OCI-LY7 (cell line): Measurements from ENCODE around the gene TBC1D9B. TPM values are rescaled to one million over a fixed set of nuclear protein-coding genes. Genes with fewer than 3 reads are reported as not detected.
"Not testable (repeated sequence)": the region's sequence is repeated elsewhere in the genome, so short reads cannot be mapped to it uniquely, and the experiment has no call there.

Source experiments
- BruUV-seq: library from RNA; stranded (reverse); fragments of 400-500 nt; replicated peaks from 2 replicates; lab custom pipeline; 2021; lab: Mats Ljungman, UMichigan
- CTCF ChIA-PET: fragments of 300-600 bp; sonication (Branson Sonifier 250); formaldehyde crosslinking; loops from one replicate; lab custom pipeline; 2022; ENCODE audit warnings: antibody characterized with exemption; ENCODE audit not compliant: unreplicated experiment; lab: Charles Lee
- POLR2A ChIA-PET: fragments of 300-600 bp; sonication (Branson Sonifier 250); formaldehyde crosslinking; loops from one replicate; lab custom pipeline; 2022; ENCODE audit warnings: antibody characterized with exemption; lab: Charles Lee
- DNase-seq: peaks from one replicate; pipeline ENCODE4 v3.0.0-alpha.2; 2015; ENCODE audit warnings: low spot score
- H2AFZ ChIP-seq: fragments of 200-600 bp; sonication (generic), shearing (Covaris generic); 2 replicates; pipeline ENCODE4 v1.6.1; 2014; ENCODE audit warnings: mild to moderate bottlenecking, antibody characterized with exemption, low read length, moderate library complexity
- H3K27ac ChIP-seq: fragments of 200-600 bp; sonication (generic); 2 replicates; pipeline ENCODE4 v1.5.1; 2014; ENCODE audit warnings: mixed run types, low read depth, mild to moderate bottlenecking, moderate library complexity, low read length, inconsistent platforms; ENCODE audit not compliant: poor library complexity, severe bottlenecking
- H3K36me3 ChIP-seq: fragments of 200-600 bp; sonication (generic); 2 replicates; pipeline ENCODE4 v1.6.1; 2014; ENCODE audit warnings: mild to moderate bottlenecking, antibody characterized with exemption, low read length, moderate library complexity, mixed read lengths; ENCODE audit not compliant: insufficient read depth
- H3K4me1 ChIP-seq: fragments of 200-600 bp; sonication (generic); 2 replicates; pipeline ENCODE4 v1.5.1; 2014; ENCODE audit warnings: mild to moderate bottlenecking, low read length; ENCODE audit not compliant: insufficient read depth, poor library complexity, severe bottlenecking
- H3K4me2 ChIP-seq: fragments of 200-600 bp; sonication (generic); 2 replicates; pipeline ENCODE4 v1.6.1; 2014; ENCODE audit warnings: mild to moderate bottlenecking, low read length
- H3K4me3 ChIP-seq: fragments of 200-600 bp; sonication (generic); 2 replicates; pipeline ENCODE4 v1.5.1; 2014; ENCODE audit warnings: mild to moderate bottlenecking, low read depth, low read length; ENCODE audit not compliant: poor library complexity, severe bottlenecking
- H3K79me2 ChIP-seq: fragments of 200-600 bp; sonication (generic); 2 replicates; pipeline ENCODE4 v1.6.1; 2016; ENCODE audit warnings: low read depth, mild to moderate bottlenecking, low read length, moderate library complexity, mixed read lengths; ENCODE audit not compliant: insufficient read depth
- H3K9me2 ChIP-seq: fragments of 200-600 bp; sonication (generic); 2 replicates; pipeline ENCODE4 v1.6.1; 2016; ENCODE audit warnings: mild to moderate bottlenecking, low read length, mixed read lengths; ENCODE audit not compliant: insufficient read depth
- H3K9me3 ChIP-seq: fragments of 200-600 bp; sonication (generic); 2 replicates; pipeline ENCODE4 v1.6.1; 2014; ENCODE audit warnings: mild to moderate bottlenecking, mixed run types, low read length, mixed read lengths
- H4K20me1 ChIP-seq: fragments of 200-600 bp; sonication (generic); 2 replicates; pipeline ENCODE4 v1.6.1; 2014; ENCODE audit warnings: mild to moderate bottlenecking, antibody characterized with exemption, low read length, moderate library complexity, mixed read lengths; ENCODE audit not compliant: insufficient read depth
- CTCF ChIP-seq: fragments of 200-600 bp; sonication (generic); conservative IDR thresholded peaks from 2 replicates; pipeline ENCODE4 v1.5.1; 2014; ENCODE audit warnings: mild to moderate bottlenecking, antibody characterized with exemption, low read length, moderate library complexity, mixed read lengths
- EZH2phosphoT487 ChIP-seq: fragments of 200-600 bp; sonication (generic); IDR thresholded peaks from 2 replicates; pipeline ENCODE4 v1.6.1; 2018; ENCODE audit warnings: low read depth, borderline replicate concordance, mild to moderate bottlenecking, mixed run types, antibody characterized with exemption, low read length, moderate library complexity, mixed read lengths
- intact Hi-C: fragments of 100-400 bp; cut with micrococcal nuclease; formaldehyde crosslinking; loops from one replicate; pipeline ENCODE4 v1.10.0; 2022; ENCODE audit not compliant: unreplicated experiment
- total RNA-seq, 2 experiments: library from RNA; depleted of rRNA in 1 of 2; stranded (reverse); fragments of >200 nt in 1 of 2; shearing (Covaris generic) in 1 of 2; gene quantifications; 2 replicates each; pipeline ENCODE4 v1.2.3, GENCODE V29; 2014 to 2022

The TBC1D9B gene
- total RNA-seq, 2 experiments from 2014 or later = 52.2 to 106 TPM

GRCh38 chr5:179836225-179837019, 71.3 kb downstream of the TBC1D9B start:
- no peaks in the 10 kb centered on the region for H4K20me1 ChIP-seq

GRCh38 chr5:179834871-179835270, 72.8 kb downstream of the TBC1D9B start:
- H4K20me1 ChIP-seq, H3K9me2 ChIP-seq, H3K4me3 ChIP-seq, intact Hi-C loops, H3K79me2 ChIP-seq, POLR2A ChIA-PET, H3K9me3 ChIP-seq, CTCF ChIA-PET, H3K4me1 ChIP-seq, H2AFZ ChIP-seq, DNase-seq, BruUV-seq, H3K4me2 ChIP-seq, H3K27ac ChIP-seq: not testable (repeated sequence)
- H3K36me3 ChIP-seq = peaks cover 84% of the 10 kb centered on the region

More at GRCh38 chr5:179836225-179837019, 71.3 kb downstream of the TBC1D9B start:
- intact Hi-C loops = no loop called here
- ChIA-PET CTCF (no interaction called here), POLR2A (no interaction called here)
- no peak overlapping the region for H3K27ac ChIP-seq
- DNase-seq = no peak
- no peak overlapping the region for H3K4me2 ChIP-seq
- H3K36me3 ChIP-seq = peaks cover 82% of the 10 kb centered on the region
- TF ChIP-seq EZH2phosphoT487 = no peak
- TF ChIP-seq CTCF = no peak
- no peaks in the 10 kb centered on the region for H3K9me2 ChIP-seq
- no peak overlapping the region for H3K4me3 ChIP-seq
- BruUV-seq = no TSS peak
- H3K79me2 ChIP-seq = no peaks in the 10 kb centered on the region
- no peaks in the 10 kb centered on the region for H3K4me1 ChIP-seq
- no peaks in the 10 kb centered on the region for H3K9me3 ChIP-seq
- no peak overlapping the region for H2AFZ ChIP-seq

GRCh38 chr5:179834120-179834519, 73.6 kb downstream of the TBC1D9B start:
- H3K9me2 ChIP-seq = no peaks in the 10 kb centered on the region
- no peaks in the 10 kb centered on the region for H3K9me3 ChIP-seq
- no peak overlapping the region for H3K4me2 ChIP-seq
- no peaks in the 10 kb centered on the region for H3K4me1 ChIP-seq
- ChIA-PET CTCF (no interaction called here), POLR2A (no interaction called here)
- H2AFZ ChIP-seq = no peak overlapping the region
- DNase-seq = no peak
- H3K79me2 ChIP-seq = no peaks in the 10 kb centered on the region
- no peak overlapping the region for H3K4me3 ChIP-seq
- BruUV-seq = no TSS peak
- H4K20me1 ChIP-seq = no peaks in the 10 kb centered on the region
- intact Hi-C loops = no loop called here
- peaks cover 85% of the 10 kb centered on the region for H3K36me3 ChIP-seq
- no peak for TF ChIP-seq EZH2phosphoT487
- TF ChIP-seq CTCF = no peak
- no peak overlapping the region for H3K27ac ChIP-seq
